K562 (cell line): ENCODE measurements around the gene JKAMP.

ENCODE experiments used
- BRF1 ChIP-seq: IDR thresholded peaks from 3 replicates; pipeline ENCODE4 v1.6.1; 2011; ENCODE audit warnings: borderline replicate concordance, mild to moderate bottlenecking; ENCODE audit not compliant: insufficient read length; ENCODE audit errors: extremely low read depth
- CTCF ChIP-seq, 3 experiments: IDR thresholded peaks in 2 of 3; conservative IDR thresholded peaks in 1 of 3; 2 replicates each; pipeline ENCODE4 v1.5.1; 2011 to 2012; ENCODE audit warnings: low read length in 3 of 3, mild to moderate bottlenecking in 3 of 3, control low read depth in 2 of 3, improper control_type of control experiment in 1 of 3, inconsistent platforms in 1 of 3, low read depth in 1 of 3, mixed read lengths in 1 of 3, moderate library complexity in 1 of 3; ENCODE audit not compliant: insufficient read depth in 2 of 3
- FOXK1 ChIP-seq: sonication (generic); formaldehyde crosslinking; IDR thresholded peaks from 2 replicates; pipeline ENCODE4 v1.8.0; 2022; ENCODE audit warnings: missing genetic modification reagents, mild to moderate bottlenecking, borderline replicate concordance
- HINFP ChIP-seq: fragments of 450-650 bp; conservative IDR thresholded peaks from 2 replicates; pipeline ENCODE4 v1.6.1; 2016; ENCODE audit warnings: missing genetic modification characterization, low read depth, mild to moderate bottlenecking, control low read depth, missing compliant biosample characterization
- JUNB ChIP-seq: fragments of 450-650 bp; formaldehyde crosslinking; conservative IDR thresholded peaks from 2 replicates; pipeline ENCODE4 v1.4.0; 2020; ENCODE audit warnings: mild to moderate bottlenecking
- MEF2D ChIP-seq: conservative IDR thresholded peaks from 2 replicates; pipeline ENCODE4 v1.6.1; 2016; ENCODE audit warnings: low read depth, missing genetic modification characterization, missing compliant biosample characterization
- MTA1 ChIP-seq: fragments of 450-650 bp; IDR thresholded peaks from 2 replicates; pipeline ENCODE4 v1.6.1; 2017; ENCODE audit warnings: borderline replicate concordance
- NR1H2 ChIP-seq: sonication (generic); formaldehyde crosslinking; IDR thresholded peaks from 2 replicates; pipeline ENCODE4 v1.4.0; 2020; ENCODE audit warnings: mild to moderate bottlenecking, missing genetic modification reagents
- NR2F6 ChIP-seq: fragments of 450-650 bp; formaldehyde crosslinking; IDR thresholded peaks from 2 replicates; pipeline ENCODE4 v1.4.0; 2020; ENCODE audit warnings: mild to moderate bottlenecking
- TCF15 ChIP-seq: fragments of 250-450 bp; sonication (Bioruptor Pico); IDR thresholded peaks from 2 replicates; pipeline ENCODE4 v1.8.0; 2022; ENCODE audit warnings: moderate library complexity, mild to moderate bottlenecking, inconsistent platforms
- USF2 ChIP-seq: sonication (generic); formaldehyde crosslinking; IDR thresholded peaks from 2 replicates; pipeline ENCODE4 v1.5.0; 2020; ENCODE audit warnings: missing genetic modification reagents
- ZKSCAN1 ChIP-seq: fragments of 150-350 bp; IDR thresholded peaks from 2 replicates; pipeline ENCODE4 v1.6.1; 2016; ENCODE audit warnings: low read depth, low read length

- no peak for TF ChIP-seq TCF15 (CRISPR knock-in tag)
- no peak for TF ChIP-seq JUNB (CRISPR knock-in tag)
- TF ChIP-seq CTCF (IDR thresholded peaks at IDR 0.05 in 2 of 3, conservative IDR thresholded peaks at IDR 0.05 in 1 of 3; ENCODE audit: insufficient read depth in 2 of 3, low read depth in 1 of 3, low read length in 3 of 3), result no peak
- TF ChIP-seq USF2 (CRISPR knock-in tag), result no peak
- TF ChIP-seq HINFP, result no peak
- TF ChIP-seq FOXK1, result no peak
- TF ChIP-seq MTA1, result no peak
- no peak for TF ChIP-seq BRF1
- no peak for TF ChIP-seq NR2F6 (CRISPR knock-in tag)
- TF ChIP-seq MEF2D (tag), result no peak
- no peak for TF ChIP-seq NR1H2 (CRISPR knock-in tag)
- no peak for TF ChIP-seq ZKSCAN1
Observed at GRCh38 chr14:59478540-59478939, 5.8 kb upstream of the JKAMP start.
